ENCODE data around the gene POLD1.

POLD1 gene

DNA sequence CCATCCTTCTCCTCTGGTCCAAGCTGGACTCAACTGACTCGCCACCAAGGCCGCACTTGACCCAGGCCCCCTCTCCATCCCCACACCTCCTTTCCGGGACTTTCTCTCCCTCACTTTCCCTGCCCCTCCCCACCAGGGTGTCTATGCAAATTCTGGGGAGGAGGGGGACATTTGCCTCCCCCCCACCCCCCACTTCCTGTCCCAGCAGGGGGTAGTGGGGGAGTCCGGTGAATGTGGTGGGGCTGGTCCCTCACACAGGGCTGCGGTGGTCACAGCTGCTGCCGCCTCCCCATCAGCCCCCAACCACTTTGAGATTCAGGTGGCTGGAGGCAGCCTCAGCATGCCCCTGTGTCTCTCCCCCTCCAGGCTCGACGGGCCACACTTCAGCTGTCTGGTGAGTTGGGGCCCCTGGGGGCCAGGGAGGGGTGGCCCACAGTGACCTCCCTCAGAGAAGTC is 35.5 kb downstream of the POLD1 start:
- no peak overlapping the region for H3K27ac ChIP-seq
- TF ChIP-seq, protein P1, sequence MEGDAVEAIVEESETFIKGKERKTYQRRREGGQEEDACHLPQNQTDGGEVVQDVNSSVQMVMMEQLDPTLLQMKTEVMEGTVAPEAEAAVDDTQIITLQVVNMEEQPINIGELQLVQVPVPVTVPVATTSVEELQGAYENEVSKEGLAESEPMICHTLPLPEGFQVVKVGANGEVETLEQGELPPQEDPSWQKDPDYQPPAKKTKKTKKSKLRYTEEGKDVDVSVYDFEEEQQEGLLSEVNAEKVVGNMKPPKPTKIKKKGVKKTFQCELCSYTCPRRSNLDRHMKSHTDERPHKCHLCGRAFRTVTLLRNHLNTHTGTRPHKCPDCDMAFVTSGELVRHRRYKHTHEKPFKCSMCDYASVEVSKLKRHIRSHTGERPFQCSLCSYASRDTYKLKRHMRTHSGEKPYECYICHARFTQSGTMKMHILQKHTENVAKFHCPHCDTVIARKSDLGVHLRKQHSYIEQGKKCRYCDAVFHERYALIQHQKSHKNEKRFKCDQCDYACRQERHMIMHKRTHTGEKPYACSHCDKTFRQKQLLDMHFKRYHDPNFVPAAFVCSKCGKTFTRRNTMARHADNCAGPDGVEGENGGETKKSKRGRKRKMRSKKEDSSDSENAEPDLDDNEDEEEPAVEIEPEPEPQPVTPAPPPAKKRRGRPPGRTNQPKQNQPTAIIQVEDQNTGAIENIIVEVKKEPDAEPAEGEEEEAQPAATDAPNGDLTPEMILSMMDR (IDR thresholded peaks at IDR 0.05): no peak

DNA sequence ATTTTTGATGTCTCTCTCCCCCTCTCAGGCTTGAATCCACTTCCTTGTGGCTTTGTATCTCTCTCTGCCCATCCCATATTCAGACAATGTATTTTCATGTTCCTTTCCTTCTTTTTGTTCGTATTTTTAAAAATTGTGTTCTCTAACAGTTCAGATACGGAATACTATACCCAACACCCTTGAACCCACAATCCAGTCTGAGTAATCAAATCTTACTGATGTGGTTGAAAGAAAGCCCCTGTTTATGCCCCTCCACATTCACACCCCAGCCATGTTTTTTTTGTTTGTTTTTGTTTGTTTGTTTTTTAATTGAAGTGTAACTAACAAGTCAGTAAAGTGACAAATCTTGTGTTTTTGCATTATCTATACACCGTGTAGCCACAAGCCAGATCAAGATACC is 36.0 kb downstream of the POLD1 start:
- H3K27ac ChIP-seq: no peak overlapping the region
- TF ChIP-seq, protein P1 (IDR thresholded peaks at IDR 0.05): no peak
- no peak for TF ChIP-seq ZFX (IDR thresholded peaks at IDR 0.05; ENCODE audit: borderline replicate concordance)

DNA sequence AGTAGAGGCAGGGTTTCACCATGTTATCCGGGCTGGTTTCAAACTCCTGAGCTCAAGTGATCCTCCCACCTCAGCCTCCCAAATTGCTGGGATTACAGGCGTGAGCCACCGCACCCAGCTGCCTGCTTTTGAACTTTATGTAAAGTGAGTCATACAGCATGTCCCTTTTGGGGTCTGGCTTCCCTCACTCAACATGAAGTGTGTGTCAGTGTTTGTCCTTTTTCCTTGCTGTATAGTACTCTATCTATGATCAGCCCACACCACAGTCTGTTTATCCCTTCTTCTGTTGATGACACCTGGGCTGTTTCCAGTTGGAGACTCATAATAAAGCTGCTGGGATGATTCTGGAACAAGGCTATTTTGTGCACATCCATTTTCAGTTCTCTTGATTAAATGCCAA is 36.7 kb downstream of the POLD1 start:
- no peak for TF ChIP-seq ZFX (IDR thresholded peaks at IDR 0.05; ENCODE audit: borderline replicate concordance)
- TF ChIP-seq, protein P1 (IDR thresholded peaks at IDR 0.05): no peak

DNA sequence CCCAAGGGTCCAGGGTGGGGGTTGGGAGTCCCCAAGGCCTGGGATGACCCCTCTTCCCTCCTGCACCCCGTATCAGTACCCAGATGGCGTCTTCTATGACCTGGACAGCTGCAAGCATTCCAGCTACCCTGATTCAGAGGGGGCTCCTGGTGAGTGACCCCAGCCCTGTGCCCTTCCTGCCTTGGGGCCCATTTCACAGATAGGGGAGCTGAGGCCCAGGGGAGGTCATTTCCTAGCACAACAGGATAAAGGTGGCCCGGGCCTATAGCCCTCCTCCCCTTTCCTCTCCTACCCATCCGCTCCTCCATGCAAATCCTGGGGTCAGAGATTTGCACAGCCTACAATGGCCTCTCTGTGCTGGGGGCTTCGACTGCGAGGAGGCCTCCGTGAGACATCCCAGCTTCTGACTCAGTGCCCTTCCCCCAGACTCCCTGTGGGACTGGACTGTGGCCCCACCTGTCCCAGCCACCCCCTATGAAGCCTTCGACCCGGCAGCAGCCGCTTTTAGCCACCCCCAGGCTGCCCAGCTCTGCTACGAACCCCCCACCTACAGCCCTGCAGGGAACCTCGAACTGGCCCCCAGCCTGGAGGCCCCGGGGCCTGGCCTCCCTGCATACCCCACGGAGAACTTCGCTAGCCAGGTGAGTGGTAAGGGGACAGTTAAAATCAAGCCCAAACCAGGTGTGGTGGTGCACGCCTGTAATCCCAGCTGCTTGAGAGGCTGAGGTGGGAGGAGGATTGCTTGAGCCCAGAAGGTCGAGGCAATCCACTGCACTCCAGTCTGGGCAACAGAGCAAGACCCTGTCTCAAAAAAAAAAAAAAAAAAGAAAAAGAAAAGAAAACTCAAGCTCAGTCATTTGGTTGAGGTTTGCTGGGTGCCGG is 38.5 kb downstream of the POLD1 start:
- TF ChIP-seq, protein P1 (IDR thresholded peaks at IDR 0.05): no peak
- TF ChIP-seq ZFX (IDR thresholded peaks at IDR 0.05; ENCODE audit: borderline replicate concordance): no peak
- no peak overlapping the region for H3K27ac ChIP-seq

More for the DNA sequence above, 36.7 kb downstream of the POLD1 start:
- no peak overlapping the region for H3K27ac ChIP-seq

DNA sequence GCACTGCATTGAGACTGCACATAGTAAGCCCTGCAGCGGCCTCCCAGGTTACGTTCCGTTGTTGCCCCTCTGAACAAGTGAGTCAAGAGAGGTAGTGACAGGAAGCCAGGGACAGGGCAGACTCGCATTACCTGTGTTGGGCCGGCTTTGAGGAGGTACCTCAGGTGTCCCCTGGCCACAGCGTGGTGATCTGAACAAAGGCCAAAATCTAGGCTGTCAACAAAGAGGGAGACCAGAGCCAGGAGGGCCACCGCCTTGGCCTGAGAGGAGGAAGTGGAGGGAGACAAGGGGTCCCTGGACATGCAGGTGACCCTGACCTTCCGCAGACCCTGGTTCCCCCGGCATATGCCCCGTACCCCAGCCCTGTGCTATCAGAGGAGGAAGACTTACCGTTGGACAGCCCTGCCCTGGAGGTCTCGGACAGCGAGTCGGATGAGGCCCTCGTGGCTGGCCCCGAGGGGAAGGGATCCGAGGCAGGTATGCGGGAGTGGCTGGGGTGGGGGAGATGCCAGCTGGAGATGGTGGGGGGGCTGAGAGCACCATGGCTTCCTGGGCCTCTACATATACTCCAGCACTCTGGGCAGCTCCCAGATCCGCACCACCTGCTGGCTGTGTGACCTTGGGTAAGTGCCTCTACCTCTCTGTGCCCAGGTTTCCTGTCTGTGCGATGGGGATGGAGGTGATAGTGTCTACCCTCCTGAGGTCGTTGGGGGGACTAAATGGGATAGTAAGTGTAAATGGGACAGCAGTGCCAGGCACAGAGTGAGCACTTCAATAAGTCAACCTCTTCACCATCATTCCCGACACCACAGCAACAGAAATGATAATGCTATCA is 39.3 kb downstream of the POLD1 start:
- no peak overlapping the region for H3K27ac ChIP-seq
- no peak for TF ChIP-seq ZFX (IDR thresholded peaks at IDR 0.05; ENCODE audit: borderline replicate concordance)
- TF ChIP-seq, protein P1 (IDR thresholded peaks at IDR 0.05): no peak

DNA sequence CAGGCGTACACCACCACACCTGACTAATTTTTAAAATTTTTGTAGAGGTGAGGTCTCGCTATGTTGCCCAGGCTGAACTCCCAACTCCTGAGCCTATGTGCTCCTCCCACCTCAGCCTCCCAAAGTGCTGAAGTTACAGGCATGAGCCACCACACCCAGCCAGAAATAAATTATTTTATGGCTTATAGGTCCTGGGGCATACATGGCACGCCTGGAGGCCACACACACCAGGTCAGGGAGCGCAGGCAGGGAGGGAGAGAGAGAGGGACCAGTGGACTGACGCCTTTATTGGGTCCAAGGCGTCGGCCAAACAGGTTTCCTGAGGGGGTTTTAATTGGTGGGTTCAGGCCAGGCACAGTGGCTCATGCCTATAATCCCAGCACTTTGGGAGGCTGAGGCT is 41.4 kb downstream of the POLD1 start:
- TF ChIP-seq, protein P1 (IDR thresholded peaks at IDR 0.05): no peak
- TF ChIP-seq ZFX (IDR thresholded peaks at IDR 0.05; ENCODE audit: borderline replicate concordance): no peak
- H3K27ac ChIP-seq: no peak overlapping the region
